HepG2 (cell line): ENCODE results near the gene TBC1D12. TPM values are rescaled to one million over a fixed set of nuclear protein-coding genes. Genes with fewer than 3 reads are reported as not detected.

Experiments
- ATAC-seq: fragments of 200-7000 bp; cut with Tn5 transposase; 3 replicates; pipeline ENCODE4 v1.9.1; 2020; ENCODE audit warnings: mild to moderate bottlenecking, moderate library complexity
- BruUV-seq: library from RNA; stranded (reverse); fragments of 400-500 nt; replicated peaks from 2 replicates; lab custom pipeline; 2021; lab: Mats Ljungman, UMichigan
- CTCF ChIA-PET: fragments of 300-600 bp; formaldehyde crosslinking; extraction: SDS; loops from one replicate; lab custom pipeline; 2021; ENCODE audit warnings: low total read pairs, inconsistent platforms, low intra/inter-chr PET ratio; lab: Yijun Ruan, JAX
- POLR2A ChIA-PET: fragments of 350-600 bp; sonication (Branson Sonifier 250); formaldehyde crosslinking; loops from one replicate; lab custom pipeline; 2020; ENCODE audit warnings: antibody characterized with exemption, inconsistent platforms; lab: Yijun Ruan, JAX
- DNase-seq: peaks from one replicate; pipeline ENCODE4 v3.0.0-alpha.2; 2015; ENCODE audit warnings: low spot score
- FAIRE-seq: peaks from 3 replicates; lab custom pipeline; 2011; peaks lifted over from hg19 to GRCh38; lab: Jason Lieb, UNC
- H2AFZ ChIP-seq: one replicate; pipeline ENCODE4 v1.6.1; 2011; ENCODE audit warnings: low read length, inconsistent platforms
- H3K27ac ChIP-seq: fragments of 300-600 bp; 3 replicates; pipeline ENCODE4 v1.8.0; 2011; ENCODE audit warnings: mixed run types, mild to moderate bottlenecking, mixed read lengths, low read length, inconsistent platforms; ENCODE audit not compliant: insufficient read depth; ENCODE audit errors: extremely low read length
- H3K27me3 ChIP-seq, 2 experiments: fragments of 200-600 bp in 1 of 2; 2 replicates in 1 of 2; 3 replicates in 1 of 2; pipeline versions ENCODE4 v1.6.0 to v1.8.0; 2011; ENCODE audit warnings: low read length in 2 of 2, mild to moderate bottlenecking in 2 of 2, moderate library complexity in 2 of 2, inconsistent platforms in 1 of 2; ENCODE audit not compliant: insufficient read depth in 2 of 2, control insufficient read depth in 1 of 2
- H3K36me3 ChIP-seq, 2 experiments: fragments of 200-600 bp in 1 of 2; replicated peaks in 1 of 2; 2 replicates in 1 of 2; 3 replicates in 1 of 2; pipeline versions ENCODE4 v1.5.1 to v1.8.0; 2011; ENCODE audit warnings: low read length in 2 of 2, inconsistent platforms in 1 of 2; ENCODE audit not compliant: insufficient read depth in 2 of 2, control insufficient read depth in 1 of 2
- H3K4me1 ChIP-seq: 2 replicates; pipeline ENCODE4 v1.5.1; 2012; ENCODE audit warnings: low read length, inconsistent platforms; ENCODE audit not compliant: insufficient read depth
- H3K4me2 ChIP-seq: 2 replicates; pipeline ENCODE4 v1.6.0; 2011; ENCODE audit warnings: low read depth, low read length, inconsistent platforms
- H3K4me3 ChIP-seq, 3 experiments: fragments of 200-600 bp in 1 of 3; sonication (generic), shearing (Covaris generic) in 1 of 3; replicated peaks in 1 of 3; 2 replicates each; pipeline ENCODE4 v1.5.1; 2011 to 2016; ENCODE audit warnings: low read length in 3 of 3, inconsistent platforms in 2 of 3, low read depth in 2 of 3, mild to moderate bottlenecking in 2 of 3, control low read depth in 1 of 3, mixed read lengths in 1 of 3; ENCODE audit not compliant: insufficient read depth in 1 of 3
- H3K79me2 ChIP-seq: one replicate; pipeline ENCODE4 v1.6.1; 2011; ENCODE audit warnings: low read length, inconsistent platforms; ENCODE audit not compliant: insufficient read depth
- H3K9ac ChIP-seq: 2 replicates; pipeline ENCODE4 v1.6.0; 2011; ENCODE audit warnings: mild to moderate bottlenecking, low read depth, low read length, inconsistent platforms; ENCODE audit not compliant: insufficient read depth
- H3K9me3 ChIP-seq: 2 replicates; pipeline ENCODE4 v1.5.1; 2012; ENCODE audit warnings: mild to moderate bottlenecking, low read length
- H4K20me1 ChIP-seq: 2 replicates; pipeline ENCODE4 v1.6.0; 2011; ENCODE audit warnings: inconsistent platforms, mild to moderate bottlenecking, low read length, moderate library complexity; ENCODE audit not compliant: insufficient read depth
- ARID2 ChIP-seq: sonication (generic); formaldehyde crosslinking; IDR thresholded peaks from 2 replicates; pipeline ENCODE4 v1.8.1; 2022; ENCODE audit warnings: mild to moderate bottlenecking, missing genetic modification reagents, borderline replicate concordance
- HNF4G ChIP-seq, 2 experiments: sonication (generic) in 1 of 2; formaldehyde crosslinking in 1 of 2; IDR thresholded peaks; 2 replicates each; pipeline versions ENCODE4 v1.4.0 to v1.6.1; 2011 to 2020; ENCODE audit warnings: borderline replicate concordance in 2 of 2, low read depth in 2 of 2, mild to moderate bottlenecking in 2 of 2, low read length in 1 of 2, missing genetic modification reagents in 1 of 2, moderate library complexity in 1 of 2
- ISX ChIP-seq: sonication (generic); formaldehyde crosslinking; conservative IDR thresholded peaks from 2 replicates; pipeline ENCODE4 v1.5.0; 2020; ENCODE audit warnings: missing genetic modification reagents
- KDM4B ChIP-seq: sonication (generic); formaldehyde crosslinking; IDR thresholded peaks from 2 replicates; pipeline ENCODE4 v1.4.0; 2020; ENCODE audit warnings: missing genetic modification reagents
- PHF8 ChIP-seq: sonication (generic); formaldehyde crosslinking; IDR thresholded peaks from 2 replicates; pipeline ENCODE4 v1.5.0; 2020; ENCODE audit warnings: missing genetic modification reagents
- TRIM22 ChIP-seq: fragments of 450-650 bp; IDR thresholded peaks from 2 replicates; pipeline ENCODE4 v1.6.1; 2017
- ZBTB20 ChIP-seq: sonication (generic); formaldehyde crosslinking; IDR thresholded peaks from 2 replicates; pipeline ENCODE4 v1.8.1; 2023; ENCODE audit warnings: missing genetic modification reagents, low read depth, mild to moderate bottlenecking, borderline replicate concordance
- ZBTB3 ChIP-seq: sonication (generic); formaldehyde crosslinking; IDR thresholded peaks from 2 replicates; pipeline ENCODE4 v1.4.0; 2020; ENCODE audit warnings: low read depth, mild to moderate bottlenecking, moderate library complexity, missing genetic modification reagents, borderline replicate concordance
- ZNF674 ChIP-seq: sonication (generic); formaldehyde crosslinking; IDR thresholded peaks from 2 replicates; pipeline ENCODE4 v1.5.0; 2020; ENCODE audit warnings: low read depth, mild to moderate bottlenecking, missing genetic modification reagents
- ZZZ3 ChIP-seq: sonication (generic); formaldehyde crosslinking; IDR thresholded peaks from 2 replicates; pipeline ENCODE4 v1.4.0; 2020; ENCODE audit warnings: missing genetic modification reagents, mild to moderate bottlenecking, borderline replicate concordance
- in situ Hi-C: cut with HindIII; loops from 2 replicates; pipeline ENCODE4 v1.10.0; 2017; ENCODE audit warnings: low pct_unique_long_range_greater_than_20kb; ENCODE audit not compliant: extremely low pct_ligation_motif_present
- intact Hi-C: fragments of 100-400 bp; cut with micrococcal nuclease; formaldehyde crosslinking; loops from one replicate; pipeline ENCODE4 v1.10.0; 2022; ENCODE audit not compliant: unreplicated experiment
- polyA plus RNA-seq, 8 experiments: library from polyadenylated mRNA; depleted of rRNA in 3 of 8; stranded (reverse) in 7 of 8; unstranded in 1 of 8; fragments of >200 nt; fragmentation: Illumina TruSeq in 4 of 8; extraction: Trizol in 4 of 8; gene quantifications; 2 replicates each; pipeline versions ENCODE4 v1.2.1 to v1.2.3, GENCODE V29; 2011 to 2016; ENCODE audit warnings: low read depth in 4 of 8, missing spikeins in 1 of 8, mixed read lengths in 1 of 8; ENCODE audit not compliant: insufficient read depth in 1 of 8
- total RNA-seq, 5 experiments: library from RNA; depleted of rRNA; stranded (reverse); fragments of >200 nt; fragmentation: Illumina TruSeq; extraction: Trizol; gene quantifications; 2 replicates each; pipeline ENCODE4 v1.2.3, GENCODE V29; 2016; ENCODE audit warnings: low read depth in 1 of 5
- TF ChIP-seq, protein P1 (sequence below), 2 experiments: fragments of 450-650 bp in 1 of 2; sonication (generic) in 1 of 2; formaldehyde crosslinking; IDR thresholded peaks; 2 replicates each; pipeline versions ENCODE4 v1.5.0 to v1.8.0; 2020 to 2022; ENCODE audit warnings: mild to moderate bottlenecking in 1 of 2, missing genetic modification reagents in 1 of 2
- TF ChIP-seq, protein P2 (sequence below): sonication (generic); formaldehyde crosslinking; IDR thresholded peaks from 2 replicates; pipeline ENCODE4 v1.5.0; 2020; ENCODE audit warnings: missing genetic modification reagents
- TF ChIP-seq, protein P3 (sequence below): sonication (generic); formaldehyde crosslinking; IDR thresholded peaks from 2 replicates; pipeline ENCODE4 v1.4.0; 2020; ENCODE audit warnings: missing genetic modification reagents

Gene TBC1D12
- total and polyA plus RNA-seq, 2 of the 13 experiments (the other 11 are each of a cell fraction or from before 2014, with no cell fraction given): 5.7 to 6.2 TPM

- TF ChIP-seq, protein P1, sequence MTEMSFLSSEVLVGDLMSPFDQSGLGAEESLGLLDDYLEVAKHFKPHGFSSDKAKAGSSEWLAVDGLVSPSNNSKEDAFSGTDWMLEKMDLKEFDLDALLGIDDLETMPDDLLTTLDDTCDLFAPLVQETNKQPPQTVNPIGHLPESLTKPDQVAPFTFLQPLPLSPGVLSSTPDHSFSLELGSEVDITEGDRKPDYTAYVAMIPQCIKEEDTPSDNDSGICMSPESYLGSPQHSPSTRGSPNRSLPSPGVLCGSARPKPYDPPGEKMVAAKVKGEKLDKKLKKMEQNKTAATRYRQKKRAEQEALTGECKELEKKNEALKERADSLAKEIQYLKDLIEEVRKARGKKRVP (CRISPR knock-in tag; IDR thresholded peaks at IDR 0.05): no peak
- TF ChIP-seq TRIM22 (no peak), PHF8 (CRISPR knock-in tag) (no peak)
Observed at GRCh38 chr10:94465684-94466083, 63.3 kb downstream of the TBC1D12 start (continued).

GRCh38 chr10:94481410-94481809, 79.1 kb downstream of the TBC1D12 start:
- DNase-seq: no peak
- BruUV-seq: no TSS peak
- no peak for ATAC-seq
- Histone ChIP-seq H3K4me1 (peaks cover 4% of the 10 kb centered on the region; the same call in 1 of the 2 replicates), H3K79me2 (no peaks in the 10 kb centered on the region), H4K20me1 (no peaks in the 10 kb centered on the region), H3K36me3 (no peaks in the 10 kb centered on the region), H3K9ac (no peak overlapping the region), H3K4me2 (no peak overlapping the region), H3K4me3 (no peak overlapping the region), H3K27me3 (no peaks in the 10 kb centered on the region), H3K9me3 (no peaks in the 10 kb centered on the region), H3K27ac (no peak overlapping the region), H2AFZ (no peak overlapping the region)
- TF ChIP-seq ARID2 (CRISPR knock-in tag) (no peak), KDM4B (CRISPR knock-in tag) (no peak), ZNF674 (CRISPR knock-in tag) (no peak), HNF4G (IDR thresholded peaks at IDR 0.05; ENCODE audit: borderline replicate concordance, low read depth, low read length) (no peak), HNF4G (CRISPR knock-in tag; IDR thresholded peaks at IDR 0.05; ENCODE audit: borderline replicate concordance, low read depth) (no peak), ISX (CRISPR knock-in tag) (no peak), ZBTB20 (CRISPR knock-in tag) (no peak), ZBTB3 (no peak), ZZZ3 (CRISPR knock-in tag) (no peak)
- TF ChIP-seq, protein P2, sequence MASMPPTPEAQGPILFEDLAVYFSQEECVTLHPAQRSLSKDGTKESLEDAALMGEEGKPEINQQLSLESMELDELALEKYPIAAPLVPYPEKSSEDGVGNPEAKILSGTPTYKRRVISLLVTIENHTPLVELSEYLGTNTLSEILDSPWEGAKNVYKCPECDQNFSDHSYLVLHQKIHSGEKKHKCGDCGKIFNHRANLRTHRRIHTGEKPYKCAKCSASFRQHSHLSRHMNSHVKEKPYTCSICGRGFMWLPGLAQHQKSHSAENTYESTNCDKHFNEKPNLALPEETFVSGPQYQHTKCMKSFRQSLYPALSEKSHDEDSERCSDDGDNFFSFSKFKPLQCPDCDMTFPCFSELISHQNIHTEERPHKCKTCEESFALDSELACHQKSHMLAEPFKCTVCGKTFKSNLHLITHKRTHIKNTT (CRISPR knock-in tag): no peak
- TF ChIP-seq, protein P3, sequence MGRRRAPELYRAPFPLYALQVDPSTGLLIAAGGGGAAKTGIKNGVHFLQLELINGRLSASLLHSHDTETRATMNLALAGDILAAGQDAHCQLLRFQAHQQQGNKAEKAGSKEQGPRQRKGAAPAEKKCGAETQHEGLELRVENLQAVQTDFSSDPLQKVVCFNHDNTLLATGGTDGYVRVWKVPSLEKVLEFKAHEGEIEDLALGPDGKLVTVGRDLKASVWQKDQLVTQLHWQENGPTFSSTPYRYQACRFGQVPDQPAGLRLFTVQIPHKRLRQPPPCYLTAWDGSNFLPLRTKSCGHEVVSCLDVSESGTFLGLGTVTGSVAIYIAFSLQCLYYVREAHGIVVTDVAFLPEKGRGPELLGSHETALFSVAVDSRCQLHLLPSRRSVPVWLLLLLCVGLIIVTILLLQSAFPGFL (CRISPR knock-in tag): no peak
- intact Hi-C loops: no loop called here
- ChIA-PET POLR2A (no interaction called here), CTCF (no interaction called here)
- no peak for FAIRE-seq
- in situ Hi-C loops: no loop called here
